Naive thymus-derived CD4-positive, alpha-beta T cell (primary cell): ENCODE results near the gene KDM4B. TPM values are rescaled to one million over a fixed set of nuclear protein-coding genes. Genes with fewer than 3 reads are reported as not detected.

Experiments
- ATAC-seq: fragments of 150-1000 bp; cut with Tn5 transposase; 2 replicates; pipeline ENCODE4 v1.10.0; 2021; ENCODE audit warnings: mild to moderate bottlenecking, moderate library complexity
- CTCF ChIA-PET: fragments of 350-600 bp; sonication (Branson Sonifier 250); formaldehyde crosslinking; loops from one replicate; lab custom pipeline; 2021; ENCODE audit warnings: antibody characterized with exemption; lab: Charles Lee
- POLR2A ChIA-PET: fragments of 350-600 bp; sonication (Branson Sonifier 250); formaldehyde crosslinking; loops from one replicate; lab custom pipeline; 2021; ENCODE audit warnings: antibody characterized with exemption, inconsistent platforms; lab: Charles Lee
- DNase-seq, 9 donors: peaks; one replicate each; pipeline versions ENCODE4 v3.0.0 to v3.0.0-alpha.2; 2020 to 2022; ENCODE audit warnings: mixed read lengths in 1 of 9
- H3K27ac ChIP-seq: one replicate; pipeline ENCODE4 v1.7.0; 2013; ENCODE audit warnings: mild to moderate bottlenecking, low read depth, low read length, moderate library complexity
- H3K27me3 ChIP-seq, 2 donors: one replicate each; pipeline ENCODE4 v1.7.0; 2013; ENCODE audit warnings: low read length in 2 of 2, mild to moderate bottlenecking in 2 of 2, moderate library complexity in 2 of 2; ENCODE audit not compliant: control insufficient read depth in 2 of 2, insufficient read depth in 2 of 2
- H3K36me3 ChIP-seq, 3 experiments: 1 replicate in 2 of 3; 2 replicates in 1 of 3; pipeline ENCODE4 v1.7.0; 2013; ENCODE audit warnings: low read length in 3 of 3, mild to moderate bottlenecking in 3 of 3, moderate library complexity in 1 of 3; ENCODE audit not compliant: insufficient read depth in 3 of 3, control insufficient read depth in 2 of 3
- H3K4me1 ChIP-seq, 2 donors: one replicate each; pipeline ENCODE4 v1.7.0; 2013; ENCODE audit warnings: low read length in 2 of 2, mild to moderate bottlenecking in 2 of 2, moderate library complexity in 1 of 2; ENCODE audit not compliant: control insufficient read depth in 2 of 2, insufficient read depth in 2 of 2
- H3K4me3 ChIP-seq: 2 replicates; pipeline ENCODE4 v1.7.0; 2013; ENCODE audit warnings: mild to moderate bottlenecking, low read length
- H3K9me3 ChIP-seq, 3 experiments: 1 replicate in 2 of 3; 2 replicates in 1 of 3; pipeline ENCODE4 v1.7.0; 2013; ENCODE audit warnings: low read length in 3 of 3; ENCODE audit not compliant: control insufficient read depth in 2 of 3
- H3K27ac Mint-ChIP-seq, 9 donors: one replicate each; pipeline ENCODE4 v1.8.0; 2020 to 2022; ENCODE audit warnings: mixed read lengths in 9 of 9, mild to moderate bottlenecking in 8 of 9, moderate library complexity in 5 of 9, inconsistent platforms in 2 of 9
- H3K27me3 Mint-ChIP-seq, 5 donors: one replicate each; pipeline ENCODE4 v1.8.0; 2021 to 2022; ENCODE audit warnings: mixed read lengths in 5 of 5, mild to moderate bottlenecking in 1 of 5
- H3K36me3 Mint-ChIP-seq, 5 donors: one replicate each; pipeline ENCODE4 v1.8.0; 2020 to 2022; ENCODE audit warnings: mixed read lengths in 5 of 5, mild to moderate bottlenecking in 3 of 5, inconsistent platforms in 1 of 5
- H3K4me1 Mint-ChIP-seq, 7 donors: one replicate each; pipeline ENCODE4 v1.8.0; 2020 to 2022; ENCODE audit warnings: mixed read lengths in 7 of 7, mild to moderate bottlenecking in 3 of 7, inconsistent platforms in 1 of 7
- H3K4me3 Mint-ChIP-seq, 10 donors: one replicate each; pipeline ENCODE4 v1.8.0; 2020 to 2022; ENCODE audit warnings: mild to moderate bottlenecking in 10 of 10, mixed read lengths in 10 of 10, moderate library complexity in 6 of 10, inconsistent platforms in 2 of 10
- H3K9me3 Mint-ChIP-seq, 11 donors: one replicate each; pipeline ENCODE4 v1.8.0; 2020 to 2022; ENCODE audit warnings: mixed read lengths in 11 of 11, mild to moderate bottlenecking in 4 of 11, inconsistent platforms in 1 of 11, moderate library complexity in 1 of 11
- intact Hi-C, 2 donors: fragments of 100-400 bp; cut with micrococcal nuclease; formaldehyde crosslinking; loops; one replicate each; pipeline ENCODE4 v1.15.1; 2023
- polyA plus RNA-seq, 2 donors: library from polyadenylated mRNA; unstranded; fragments of 300-500 nt; fragmentation: Illumina TruSeq; gene quantifications; one replicate each; pipeline ENCODE4 v1.2.3, GENCODE V29; 2021
- total RNA-seq, 6 experiments: library from RNA in 5 of 6; stranded (reverse) in 5 of 6; gene quantifications; 1 replicate in 5 of 6; 2 replicates in 1 of 6; pipeline ENCODE4 v1.2.3 and lab custom pipeline; 2021 to 2026

The KDM4B gene
- total and polyA plus RNA-seq, 7 experiments from 2014 or later: 8.1 to 78.0 (median 46.7) TPM

DNA sequence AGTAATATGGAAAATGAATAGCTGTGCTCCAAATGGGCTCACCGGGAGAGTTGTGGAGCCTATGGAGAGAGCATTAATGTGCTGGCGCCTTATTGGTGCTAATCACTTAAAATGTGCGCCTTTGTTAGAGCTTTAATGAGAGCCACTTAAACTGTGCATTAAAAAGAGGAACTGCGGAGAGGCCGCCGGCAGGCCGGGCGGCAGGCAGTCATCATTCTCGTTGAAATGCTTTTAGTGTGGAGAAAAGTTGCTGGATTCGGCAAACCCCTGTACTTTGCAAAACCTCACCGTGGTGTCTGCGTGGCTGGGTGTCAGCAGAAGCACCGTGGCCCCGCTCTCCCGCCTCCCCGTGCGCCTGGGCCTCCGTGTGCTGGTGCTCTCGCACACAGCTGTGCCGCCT lies 105.5 kb downstream of the KDM4B start:
- no peak overlapping the region for H3K4me3 Mint-ChIP-seq
- Histone ChIP-seq H3K27ac (no peak overlapping the region), H3K4me1 (peaks cover 0 to 4% of the 10 kb centered on the region in 2 donors), H3K36me3 (peaks cover 0 to 58% (median 0%) of the 10 kb centered on the region in 3 experiments), H3K9me3 (no peaks in the 10 kb centered on the region), H3K27me3 (no peaks in the 10 kb centered on the region), H3K4me3 (no peak overlapping the region)
- no peak for ATAC-seq
- no peaks in the 10 kb centered on the region for H3K27me3 Mint-ChIP-seq
- ChIA-PET POLR2A (no interaction called here), CTCF (no interaction called here)
- intact Hi-C loops: no loop called here
- H3K36me3 Mint-ChIP-seq: peaks cover 0 to 20% (median 6%) of the 10 kb centered on the region in 5 donors
- H3K27ac Mint-ChIP-seq: peak overlapping the region in 2 of 9 donors; percentile 18 to 20
- H3K4me1 Mint-ChIP-seq: peaks cover 0 to 21% (median 3%) of the 10 kb centered on the region in 7 donors
- no peaks in the 10 kb centered on the region for H3K9me3 Mint-ChIP-seq
- no peak for DNase-seq

DNA sequence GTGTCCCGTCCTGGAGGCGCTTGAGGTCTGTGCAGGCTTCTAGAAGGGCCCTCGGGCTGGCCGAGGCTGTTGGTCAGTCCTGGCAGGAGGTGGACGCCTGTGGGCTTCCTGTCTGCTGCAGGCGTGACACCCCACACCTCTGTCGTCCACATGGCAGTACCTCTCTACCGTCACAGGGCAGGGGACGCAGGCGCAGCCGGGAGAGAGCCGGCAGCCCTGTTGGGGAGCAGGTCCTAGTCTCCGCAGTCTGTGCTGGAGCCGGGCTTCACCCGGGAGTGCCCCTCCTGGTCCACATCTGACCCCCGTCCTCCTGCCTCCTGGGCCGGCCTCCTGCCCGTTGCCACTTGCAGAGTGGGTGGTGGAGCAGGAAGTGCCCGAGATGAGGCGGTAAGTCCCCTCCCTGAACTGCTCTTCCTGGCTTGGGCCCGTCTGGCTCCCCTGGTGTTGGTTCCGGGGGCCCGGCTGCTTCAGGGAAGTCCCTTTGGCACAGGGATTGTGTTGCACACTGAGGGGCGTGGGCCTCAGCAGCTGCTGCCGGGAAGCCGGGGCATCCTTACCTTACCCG lies 106.0 kb downstream of the KDM4B start:
- Mint-ChIP-seq H3K27me3 (no peaks in the 10 kb centered on the region), H3K27ac (peak overlapping the region in 1 of 9 donors; percentile 38), H3K4me3 (no peak overlapping the region), H3K9me3 (no peaks in the 10 kb centered on the region), H3K36me3 (peaks cover 0 to 23% (median 6%) of the 10 kb centered on the region in 5 donors), H3K4me1 (peaks cover 0 to 21% (median 3%) of the 10 kb centered on the region in 7 donors)
- no peaks in the 10 kb centered on the region for H3K9me3 ChIP-seq
- ChIA-PET CTCF (no interaction called here), POLR2A (no interaction called here)
- H3K27me3 ChIP-seq: no peaks in the 10 kb centered on the region
- no peak overlapping the region for H3K4me3 ChIP-seq
- DNase-seq (no peak), ATAC-seq (no peak)
- intact Hi-C loops: no loop called here
- H3K27ac ChIP-seq: no peak overlapping the region
- H3K4me1 ChIP-seq: peaks cover 0 to 4% of the 10 kb centered on the region in 2 donors
- H3K36me3 ChIP-seq: peaks cover 0 to 63% (median 0%) of the 10 kb centered on the region in 3 experiments

DNA sequence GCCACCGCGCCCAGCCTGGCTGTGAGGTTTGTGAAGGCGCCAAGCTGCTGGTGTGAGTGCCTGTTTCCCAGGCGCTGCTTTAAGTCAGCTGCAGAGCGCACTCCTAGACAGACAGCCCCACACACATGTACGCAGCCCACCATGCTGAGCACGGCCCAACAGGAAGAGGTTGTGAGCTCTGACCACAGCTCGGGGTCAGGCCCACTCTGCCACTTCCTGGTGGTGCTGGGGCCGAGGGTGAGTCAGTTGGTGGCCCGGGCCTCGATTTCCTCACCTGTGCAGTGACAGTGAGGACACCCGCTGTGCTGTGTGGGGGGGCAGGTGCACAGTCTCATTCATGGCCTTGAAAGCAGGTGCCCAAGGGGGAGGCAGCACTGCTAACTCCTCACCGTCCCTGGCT lies 106.7 kb downstream of the KDM4B start:
- Mint-ChIP-seq H3K4me3 (no peak overlapping the region), H3K9me3 (no peaks in the 10 kb centered on the region), H3K4me1 (peaks cover 0 to 20% (median 3%) of the 10 kb centered on the region in 7 donors), H3K36me3 (peaks cover 0 to 29% (median 13%) of the 10 kb centered on the region in 5 donors), H3K27me3 (no peaks in the 10 kb centered on the region), H3K27ac (no peak overlapping the region)
- Histone ChIP-seq H3K27ac (no peak overlapping the region), H3K9me3 (no peaks in the 10 kb centered on the region), H3K4me3 (no peak overlapping the region), H3K27me3 (no peaks in the 10 kb centered on the region), H3K36me3 (peaks cover 0 to 65% (median 0%) of the 10 kb centered on the region in 3 experiments), H3K4me1 (peaks cover 0 to 4% of the 10 kb centered on the region in 2 donors)
- CTCF ChIA-PET: no interaction called here
- intact Hi-C loops: no loop called here
- POLR2A ChIA-PET: no interaction called here
- DNase-seq (no peak), ATAC-seq (peak; percentile 57)

DNA sequence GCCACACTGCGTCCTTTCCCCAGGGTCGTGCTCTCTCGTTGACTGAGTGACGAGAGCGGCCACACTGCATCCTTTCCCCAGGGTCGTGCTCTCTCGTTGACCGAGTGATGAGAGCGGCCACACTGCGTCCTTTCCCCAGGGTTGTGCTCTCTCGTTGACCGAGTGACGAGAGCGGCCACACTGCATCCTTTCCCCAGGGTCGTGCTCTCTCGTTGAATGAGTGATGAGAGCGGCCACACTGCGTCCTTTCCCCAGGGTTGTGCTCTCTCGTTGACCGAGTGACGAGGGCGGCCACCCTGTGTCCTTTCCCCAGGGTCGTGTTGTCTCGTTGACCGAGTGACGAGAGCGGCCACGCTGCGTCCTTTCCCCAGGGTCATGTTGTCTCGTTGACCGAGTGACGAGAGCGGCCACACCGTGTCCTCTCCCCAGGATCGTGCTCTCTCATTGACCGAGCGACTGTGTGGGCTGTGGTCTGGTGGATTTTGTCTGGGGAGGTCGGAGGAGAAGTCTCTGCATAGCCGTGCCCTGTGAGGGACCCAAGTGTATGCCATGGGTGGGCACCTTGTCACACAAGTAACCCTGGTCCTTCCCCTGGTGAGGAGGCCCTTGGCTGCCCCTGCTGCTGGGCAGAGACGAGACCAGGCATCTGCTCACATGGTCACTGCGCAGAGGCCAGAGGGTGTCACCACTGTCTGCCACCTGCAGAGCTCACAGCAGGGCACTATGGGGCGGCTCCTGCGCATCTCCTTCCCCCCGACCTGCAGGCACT lies 107.7 kb downstream of the KDM4B start:
- H3K27me3 Mint-ChIP-seq: no peaks in the 10 kb centered on the region
- no peak for ATAC-seq
- intact Hi-C loops: no loop called here

DNA sequence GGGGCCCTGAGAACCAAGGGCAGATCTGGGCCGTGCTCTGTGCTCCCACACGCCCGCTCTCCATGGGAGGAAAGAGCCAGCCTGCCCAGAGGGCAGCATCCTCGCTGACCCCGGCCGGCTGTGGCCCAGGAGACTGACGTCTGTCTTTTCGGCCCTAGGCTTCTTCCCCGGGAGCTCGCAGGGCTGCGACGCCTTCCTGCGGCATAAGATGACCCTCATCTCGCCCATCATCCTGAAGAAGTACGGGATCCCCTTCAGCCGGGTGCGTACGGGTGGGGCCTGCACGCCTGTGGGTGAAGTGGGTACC lies 108.2 kb downstream of the KDM4B start:
- no peaks in the 10 kb centered on the region for H3K9me3 ChIP-seq
- ATAC-seq: no peak
- CTCF ChIA-PET: no interaction called here
- no peaks in the 10 kb centered on the region for H3K27me3 Mint-ChIP-seq
- H3K27ac ChIP-seq: no peak overlapping the region
- H3K27ac Mint-ChIP-seq: no peak overlapping the region
- peaks cover 0 to 4% of the 10 kb centered on the region in 2 donors for H3K4me1 ChIP-seq
- intact Hi-C loops: no loop called here
- H3K4me3 ChIP-seq: no peak overlapping the region
- H3K4me1 Mint-ChIP-seq: peaks cover 0 to 17% (median 3%) of the 10 kb centered on the region in 7 donors
- no peak for DNase-seq
- H3K36me3 Mint-ChIP-seq: peaks cover 0 to 40% (median 15%) of the 10 kb centered on the region in 5 donors
- H3K27me3 ChIP-seq: no peaks in the 10 kb centered on the region
- H3K4me3 Mint-ChIP-seq: no peak overlapping the region
- POLR2A ChIA-PET: no interaction called here
- no peaks in the 10 kb centered on the region for H3K9me3 Mint-ChIP-seq
- peaks cover 0 to 71% (median 0%) of the 10 kb centered on the region in 3 experiments for H3K36me3 ChIP-seq

More for the DNA sequence above, 107.7 kb downstream of the KDM4B start:
- Histone ChIP-seq H3K9me3 (no peaks in the 10 kb centered on the region), H3K4me3 (no peak overlapping the region), H3K27me3 (no peaks in the 10 kb centered on the region), H3K27ac (no peak overlapping the region), H3K4me1 (peaks cover 0 to 4% of the 10 kb centered on the region in 2 donors), H3K36me3 (peaks cover 0 to 67% (median 0%) of the 10 kb centered on the region in 3 experiments)
- H3K27ac Mint-ChIP-seq: no peak overlapping the region
- CTCF ChIA-PET: no interaction called here
- POLR2A ChIA-PET: no interaction called here
- no peak for DNase-seq
- H3K36me3 Mint-ChIP-seq: peaks cover 0 to 40% (median 15%) of the 10 kb centered on the region in 5 donors
- H3K4me3 Mint-ChIP-seq: no peak overlapping the region
- H3K9me3 Mint-ChIP-seq: no peaks in the 10 kb centered on the region
- H3K4me1 Mint-ChIP-seq: peaks cover 0 to 17% (median 3%) of the 10 kb centered on the region in 7 donors

DNA sequence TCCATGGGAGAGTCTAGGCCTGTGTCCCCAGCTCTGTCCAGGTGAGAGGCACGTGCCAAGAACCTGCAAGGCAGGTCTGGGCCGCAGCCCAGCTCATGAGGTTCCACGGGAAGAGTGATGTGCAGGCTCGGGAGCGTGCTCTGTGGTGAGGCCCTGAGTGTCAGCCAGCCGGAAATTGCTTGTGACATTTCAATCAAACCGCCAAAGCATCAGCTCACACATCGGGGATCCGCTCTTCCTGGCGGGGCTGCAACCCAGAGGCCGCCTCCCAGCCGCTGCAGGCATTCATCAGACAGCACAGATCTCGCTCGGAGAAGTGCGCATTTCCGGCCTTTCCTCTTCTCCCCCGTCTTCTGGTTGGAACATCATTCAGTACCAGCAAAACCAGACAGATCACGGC lies 109.3 kb downstream of the KDM4B start:
- H3K9me3 ChIP-seq: no peaks in the 10 kb centered on the region
- peaks cover 0 to 4% of the 10 kb centered on the region in 2 donors for H3K4me1 ChIP-seq
- intact Hi-C loops: no loop called here
- H3K4me3 ChIP-seq: no peak overlapping the region
- no peaks in the 10 kb centered on the region for H3K27me3 ChIP-seq
- ATAC-seq (peak; percentile 42), DNase-seq (no peak)
- Mint-ChIP-seq H3K27me3 (no peaks in the 10 kb centered on the region), H3K9me3 (no peaks in the 10 kb centered on the region), H3K4me3 (no peak overlapping the region), H3K27ac (peak overlapping the region in 1 of 9 donors; percentile 51), H3K36me3 (peaks cover 0 to 36% (median 12%) of the 10 kb centered on the region in 5 donors), H3K4me1 (peaks cover 0 to 15% (median 3%) of the 10 kb centered on the region in 7 donors)
- peaks cover 0 to 70% (median 0%) of the 10 kb centered on the region in 3 experiments for H3K36me3 ChIP-seq
- no peak overlapping the region for H3K27ac ChIP-seq
- POLR2A ChIA-PET: no interaction called here
- CTCF ChIA-PET: no interaction called here
